ENCODE results near the gene ADAMTSL1.

The ADAMTSL1 gene

GRCh38 chr9:18703151-18703900 is 229.4 kb downstream of the ADAMTSL1 start:
- DNase-seq (ENCODE audit: low read depth): no peak

GRCh38 chr9:18703901-18704379 is 230.0 kb downstream of the ADAMTSL1 start:
- DNase-seq (ENCODE audit: low read depth): no peak

GRCh38 chr9:18705796-18706392 is 231.9 kb downstream of the ADAMTSL1 start:
- DNase-seq (ENCODE audit: low read depth): no peak

DNA sequence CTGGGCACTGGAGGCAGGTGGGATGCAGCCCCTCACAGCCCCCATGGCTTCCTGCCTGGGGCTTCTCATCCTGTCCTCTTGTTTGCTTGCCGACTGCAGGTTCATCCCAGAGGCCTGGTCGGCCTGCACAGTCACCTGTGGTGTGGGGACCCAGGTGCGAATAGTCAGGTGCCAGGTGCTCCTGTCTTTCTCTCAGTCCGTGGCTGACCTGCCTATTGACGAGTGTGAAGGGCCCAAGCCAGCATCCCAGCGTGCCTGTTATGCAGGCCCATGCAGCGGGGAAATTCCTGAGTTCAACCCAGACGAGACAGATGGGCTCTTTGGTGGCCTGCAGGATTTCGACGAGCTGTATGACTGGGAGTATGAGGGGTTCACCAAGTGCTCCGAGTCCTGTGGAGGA is 232.7 kb downstream of the ADAMTSL1 start:
- no peak for DNase-seq (ENCODE audit: low read depth)

- no peak for DNase-seq (ENCODE audit: low read depth)
Observed at GRCh38 chr9:18707061-18707461, 233.1 kb downstream of the ADAMTSL1 start.

DNA sequence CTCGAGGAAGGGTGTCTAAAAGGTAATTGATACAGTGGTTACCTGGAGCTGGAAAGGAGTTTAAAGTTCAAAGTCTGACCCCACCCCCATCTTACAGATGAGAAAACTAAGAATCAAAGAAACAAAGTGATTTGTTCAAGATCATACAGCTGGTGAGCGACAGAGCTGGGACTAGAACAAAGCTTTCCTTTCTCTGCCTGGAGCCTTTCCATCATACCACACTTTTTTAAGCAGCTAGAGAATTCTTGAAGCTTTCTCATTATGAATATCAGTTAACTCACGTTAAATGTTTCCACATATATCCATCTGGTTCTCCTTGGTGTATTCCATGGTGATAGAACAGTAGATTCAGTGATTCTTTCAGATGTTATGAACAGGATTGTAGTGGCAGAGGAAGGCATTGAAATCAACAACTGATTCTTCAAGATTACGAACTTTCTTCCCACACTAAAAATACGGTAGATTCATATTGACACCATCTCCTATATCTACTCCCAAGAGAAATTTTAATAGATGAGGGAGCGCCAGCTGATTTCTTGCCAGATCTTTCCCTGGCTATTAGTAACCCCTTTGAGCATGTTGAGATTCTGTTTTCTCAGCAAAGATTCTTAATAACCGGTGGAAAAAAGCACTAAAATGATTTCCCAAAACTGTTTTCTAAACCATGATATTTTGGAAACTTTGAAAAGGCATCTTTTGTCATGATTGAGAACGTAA is 233.7 kb downstream of the ADAMTSL1 start:
- no peak for DNase-seq (ENCODE audit: low read depth)

- DNase-seq (ENCODE audit: low read depth): no peak
Observed at GRCh38 chr9:18708429-18708828, 234.5 kb downstream of the ADAMTSL1 start.

DNA sequence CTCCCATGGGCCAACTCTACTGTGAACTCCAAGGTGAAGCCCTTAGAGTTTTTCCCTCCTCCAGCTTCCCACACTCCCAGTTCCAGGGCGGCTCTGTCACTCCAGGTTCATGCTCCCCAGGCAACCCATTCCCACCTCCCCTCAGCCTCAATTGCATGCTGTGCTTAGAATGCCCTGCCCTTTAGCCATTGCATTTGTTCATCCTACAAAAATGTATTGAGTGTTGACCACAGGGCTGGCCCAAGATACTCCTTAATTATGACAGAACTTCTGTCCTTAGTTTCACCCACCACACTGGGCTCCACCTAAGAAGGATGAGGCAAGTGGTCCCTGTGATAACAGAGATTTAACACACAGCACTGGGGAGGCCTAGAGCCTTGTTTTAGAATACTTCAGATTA is 236.1 kb downstream of the ADAMTSL1 start:
- DNase-seq (ENCODE audit: low read depth): no peak

GRCh38 chr9:18717759-18718158 is 243.8 kb downstream of the ADAMTSL1 start:
- DNase-seq (ENCODE audit: low read depth): no peak

GRCh38 chr9:18718393-18718792 is 244.4 kb downstream of the ADAMTSL1 start:
- DNase-seq (ENCODE audit: low read depth): no peak

DNA sequence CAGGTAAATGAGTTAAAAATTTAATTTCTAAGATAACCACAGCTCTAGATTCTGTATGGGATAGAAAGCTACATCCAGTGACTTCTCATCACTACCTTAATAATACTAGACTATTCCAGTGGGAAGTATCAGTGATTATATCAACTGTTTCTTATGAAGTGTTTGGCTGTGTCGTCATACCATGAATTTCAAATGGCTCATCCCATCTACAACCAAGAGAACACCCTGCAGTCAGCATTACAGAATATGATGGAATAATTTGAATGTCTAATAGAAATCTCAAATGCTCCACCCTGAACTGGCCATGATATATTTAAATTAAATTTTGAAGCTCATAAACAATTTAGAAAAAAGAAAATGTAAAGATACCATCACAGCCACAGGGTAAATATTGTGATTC is 245.0 kb downstream of the ADAMTSL1 start:
- DNase-seq (ENCODE audit: low read depth): no peak

DNA sequence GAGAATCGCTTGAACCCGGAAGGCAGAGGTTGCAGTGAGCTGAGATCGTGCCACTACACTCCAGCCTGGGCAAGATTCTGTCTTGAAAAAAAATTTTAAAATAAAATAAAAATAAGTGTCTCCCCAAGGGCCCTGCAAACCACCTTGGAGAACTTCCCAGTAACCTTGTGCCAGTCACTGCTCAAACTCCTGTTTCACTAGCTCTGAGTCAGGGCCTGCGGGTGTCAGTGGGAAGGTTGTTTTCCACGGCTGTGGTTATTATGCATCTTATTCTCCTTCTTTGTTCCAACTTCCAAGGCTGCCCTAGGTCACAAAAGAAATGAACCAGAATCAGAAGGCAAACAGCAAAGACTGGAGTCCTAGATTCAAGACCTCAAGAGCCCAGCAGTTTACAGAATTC is 246.7 kb downstream of the ADAMTSL1 start:
- DNase-seq (ENCODE audit: low read depth): no peak

GRCh38 chr9:18721267-18721994 is 247.5 kb downstream of the ADAMTSL1 start:
- DNase-seq (ENCODE audit: low read depth): no peak

DNA sequence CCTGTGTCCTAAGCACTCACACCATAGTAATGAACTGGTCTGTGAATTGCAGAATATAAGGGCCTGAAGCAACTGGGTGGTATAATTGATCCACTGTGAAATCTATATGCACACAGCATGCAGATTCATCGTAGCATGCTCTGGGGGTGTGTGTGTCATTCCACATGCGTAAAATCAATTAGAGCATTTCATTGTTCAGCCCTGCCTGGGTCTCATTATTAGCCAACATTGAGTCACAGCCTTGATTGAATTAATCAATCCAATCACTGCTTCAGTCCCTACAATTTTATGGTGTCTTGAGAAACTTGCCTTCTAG is 248.0 kb downstream of the ADAMTSL1 start:
- DNase-seq (ENCODE audit: low read depth): no peak

DNA sequence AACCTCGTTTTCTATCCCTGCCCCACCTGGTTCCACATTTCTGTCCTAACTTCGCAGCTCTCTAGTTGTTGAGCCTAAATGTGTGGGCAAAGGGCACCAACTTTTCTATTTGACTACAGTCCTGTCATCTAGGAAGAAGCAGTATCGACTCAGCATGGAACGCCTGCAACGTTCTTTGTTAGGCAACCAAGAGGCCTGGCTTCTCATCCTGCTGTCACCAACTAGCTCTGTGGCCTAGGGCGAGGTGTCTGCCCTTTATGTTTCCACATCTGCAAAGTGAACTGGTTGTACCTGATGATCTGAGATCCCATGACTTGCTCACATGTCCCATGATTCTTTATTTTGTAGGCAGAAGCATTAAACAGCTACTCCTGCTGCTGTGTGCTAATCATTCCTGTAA is 248.9 kb downstream of the ADAMTSL1 start:
- DNase-seq (ENCODE audit: low read depth): no peak

DNA sequence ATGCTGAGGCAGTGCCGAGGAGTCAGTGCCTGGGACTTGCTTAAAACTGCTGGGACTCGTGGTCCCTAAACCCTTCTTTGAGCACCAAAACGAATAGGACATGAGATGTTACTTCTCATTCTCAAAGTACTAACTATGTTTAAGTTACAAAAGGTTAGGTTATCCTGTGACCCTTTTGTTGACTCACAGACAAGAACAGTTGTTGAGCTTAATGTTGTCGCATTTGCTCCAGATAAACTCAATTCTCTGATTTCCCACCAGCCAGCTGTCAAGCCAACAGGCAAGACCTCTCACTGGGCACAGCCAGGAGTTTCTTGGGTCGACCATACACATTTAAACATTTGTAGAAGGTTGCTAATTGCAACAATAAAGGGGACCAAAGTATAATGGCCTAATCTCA is 249.4 kb downstream of the ADAMTSL1 start:
- DNase-seq (ENCODE audit: low read depth): no peak

- DNase-seq (ENCODE audit: low read depth): no peak
Observed at GRCh38 chr9:18726546-18726945, 252.6 kb downstream of the ADAMTSL1 start.

DNA sequence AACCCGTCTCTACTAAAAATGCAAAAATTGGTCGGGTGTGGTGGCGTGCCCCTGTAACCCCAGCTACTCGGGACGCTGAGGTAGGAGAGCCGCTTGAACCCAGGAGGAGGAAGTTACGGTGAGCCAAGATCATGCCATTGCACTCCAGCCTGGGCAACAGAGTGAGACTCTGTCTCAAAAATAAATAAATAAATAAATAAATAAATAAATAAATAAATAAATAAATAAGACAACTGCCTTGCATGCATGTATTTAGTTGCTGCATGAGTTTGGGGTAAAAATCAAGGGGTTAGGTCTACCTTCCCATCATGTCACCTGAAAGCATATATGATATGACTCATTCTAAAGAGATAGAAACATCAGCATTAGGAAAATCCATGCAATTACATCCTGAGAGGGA is 254.0 kb downstream of the ADAMTSL1 start:
- DNase-seq (ENCODE audit: low read depth): no peak

GRCh38 chr9:18728642-18729041 is 254.7 kb downstream of the ADAMTSL1 start:
- no peak for DNase-seq (ENCODE audit: low read depth)

DNA sequence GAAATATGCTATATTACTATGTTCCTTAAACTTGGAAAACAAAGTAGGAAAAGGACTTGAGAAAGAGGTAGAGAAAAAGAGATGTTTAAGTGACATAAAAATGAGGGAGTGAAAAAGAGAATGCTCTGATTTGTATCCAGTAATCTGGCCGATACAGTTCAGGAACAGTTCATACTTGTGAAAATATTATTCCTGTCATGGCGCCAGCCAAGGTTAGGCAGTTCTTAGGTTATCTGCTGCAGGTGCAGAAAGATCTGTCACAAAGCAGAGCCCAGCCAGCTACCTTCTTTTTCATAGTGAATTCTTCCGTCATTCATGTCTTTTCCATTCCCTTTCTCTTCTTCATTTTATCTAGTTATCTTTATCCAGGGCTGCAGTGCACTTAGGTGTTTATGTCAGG is 256.3 kb downstream of the ADAMTSL1 start:
- no peak for DNase-seq (ENCODE audit: low read depth)

DNA sequence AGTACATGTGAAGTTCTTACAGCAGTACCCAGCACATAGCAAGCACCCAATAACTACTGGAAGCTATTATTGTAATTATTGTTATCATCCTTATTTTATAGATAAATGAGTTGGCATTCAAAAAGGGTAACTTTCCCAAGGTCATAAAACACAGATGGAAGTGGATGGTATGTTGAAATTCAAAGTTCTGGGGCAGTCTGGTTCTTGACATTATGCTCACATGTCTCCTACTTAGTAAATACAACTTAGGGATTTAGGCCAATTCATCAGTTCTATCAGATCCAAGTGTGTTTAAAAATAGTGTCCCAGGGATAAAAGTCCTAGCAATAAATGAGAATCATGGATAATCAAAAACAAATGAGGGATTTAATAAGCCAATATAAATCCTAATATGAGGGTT is 265.2 kb downstream of the ADAMTSL1 start:
- no peak for DNase-seq (ENCODE audit: low read depth)

DNA sequence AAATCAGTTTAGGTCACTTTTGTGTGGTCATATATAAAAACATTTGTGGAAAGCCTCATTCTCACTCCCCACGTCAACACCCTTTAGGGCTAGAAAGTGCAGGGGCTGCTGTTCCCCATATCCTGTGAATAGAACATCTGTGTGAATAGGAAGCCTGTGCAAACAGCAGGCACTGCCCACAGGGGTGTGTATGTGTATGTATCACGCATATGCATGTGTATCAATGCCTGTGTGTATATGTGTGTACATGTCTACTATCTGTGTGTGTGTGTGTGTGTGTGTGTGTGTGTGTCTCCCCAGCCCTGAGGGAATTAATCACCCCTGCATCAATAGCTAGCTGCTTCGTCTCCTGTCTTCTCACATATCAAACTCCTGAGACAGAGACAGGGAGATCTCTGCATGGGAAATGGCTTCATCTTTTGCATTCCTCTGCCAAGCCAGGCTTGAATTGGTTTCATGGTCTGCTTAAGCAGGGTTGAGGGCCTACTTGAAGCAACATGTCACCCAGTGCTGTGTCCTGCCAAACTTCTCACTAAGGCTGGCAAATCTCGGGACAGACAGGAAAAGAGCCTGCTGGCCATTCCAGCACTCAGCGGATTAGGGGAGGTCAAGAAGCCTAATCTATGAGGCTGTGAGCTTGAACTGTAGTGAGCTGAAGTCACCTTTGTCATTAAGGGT is 265.8 kb downstream of the ADAMTSL1 start:
- DNase-seq (ENCODE audit: low read depth): no peak
